ENCODE measurements around the gene POC1B. TPM values are rescaled to one million over a fixed set of nuclear protein-coding genes. Genes with fewer than 3 reads are reported as not detected.

POC1B gene
- total RNA-seq, 1 experiment from 2014 or later = 25.0 TPM

DNA sequence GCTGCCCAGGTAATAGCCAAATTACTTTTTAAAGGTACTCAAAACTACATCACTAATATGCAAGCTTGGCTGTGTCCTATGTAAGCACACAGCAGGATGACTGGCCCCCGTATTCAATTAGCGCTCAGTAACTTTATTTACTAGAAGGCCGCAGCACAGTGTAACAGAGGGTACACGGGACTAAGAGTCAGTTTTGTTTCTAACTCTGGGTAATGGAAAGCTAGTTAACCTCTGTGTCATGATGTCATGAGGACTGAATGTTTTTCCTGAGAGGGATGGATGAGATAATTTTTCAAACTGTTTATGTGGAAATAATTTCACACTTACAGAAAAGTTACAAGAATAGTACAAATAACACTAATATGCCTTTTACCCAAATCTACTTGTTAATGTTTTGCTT, 28.4 kb downstream of the POC1B start:
- H3K27ac ChIP-seq (ENCODE audit: low read length) = no peak overlapping the region
- no peak for ATAC-seq
- no peak overlapping the region for H2AFZ ChIP-seq (ENCODE audit: low read length)
- H3F3A ChIP-seq (ENCODE audit: low read length, unreplicated experiment) = no peaks in the 10 kb centered on the region
- H3K36me3 ChIP-seq (ENCODE audit: low read depth, low read length) = no peaks in the 10 kb centered on the region
- ChIA-PET POLR2A (ENCODE audit: unreplicated experiment) (interaction anchor here (0.5 kb wide), 1 partner anchor 18 kb away, joined by 3 read pairs; no protein-coding TSS in a partner anchor), CTCF (no interaction called here)
- no peaks in the 10 kb centered on the region for H3K27me3 ChIP-seq (ENCODE audit: low read length)
- no peaks in the 10 kb centered on the region for H3K9me3 ChIP-seq (ENCODE audit: low read length)
- no peak overlapping the region for H3K4me3 ChIP-seq (ENCODE audit: low read length)
- TF ChIP-seq EZH2 (IDR thresholded peaks at IDR 0.05; ENCODE audit: low read length, unreplicated experiment) (no peak), EZH2phosphoT487 (IDR thresholded peaks at IDR 0.05; ENCODE audit: borderline replicate concordance, low read length) (no peak)
- TF ChIP-seq, protein P1, sequence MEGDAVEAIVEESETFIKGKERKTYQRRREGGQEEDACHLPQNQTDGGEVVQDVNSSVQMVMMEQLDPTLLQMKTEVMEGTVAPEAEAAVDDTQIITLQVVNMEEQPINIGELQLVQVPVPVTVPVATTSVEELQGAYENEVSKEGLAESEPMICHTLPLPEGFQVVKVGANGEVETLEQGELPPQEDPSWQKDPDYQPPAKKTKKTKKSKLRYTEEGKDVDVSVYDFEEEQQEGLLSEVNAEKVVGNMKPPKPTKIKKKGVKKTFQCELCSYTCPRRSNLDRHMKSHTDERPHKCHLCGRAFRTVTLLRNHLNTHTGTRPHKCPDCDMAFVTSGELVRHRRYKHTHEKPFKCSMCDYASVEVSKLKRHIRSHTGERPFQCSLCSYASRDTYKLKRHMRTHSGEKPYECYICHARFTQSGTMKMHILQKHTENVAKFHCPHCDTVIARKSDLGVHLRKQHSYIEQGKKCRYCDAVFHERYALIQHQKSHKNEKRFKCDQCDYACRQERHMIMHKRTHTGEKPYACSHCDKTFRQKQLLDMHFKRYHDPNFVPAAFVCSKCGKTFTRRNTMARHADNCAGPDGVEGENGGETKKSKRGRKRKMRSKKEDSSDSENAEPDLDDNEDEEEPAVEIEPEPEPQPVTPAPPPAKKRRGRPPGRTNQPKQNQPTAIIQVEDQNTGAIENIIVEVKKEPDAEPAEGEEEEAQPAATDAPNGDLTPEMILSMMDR (conservative IDR thresholded peaks at IDR 0.05; ENCODE audit: low read depth, low read length) = no peak
- intact Hi-C loops (cut with micrococcal nuclease) = no loop called here
- H4K20me1 ChIP-seq (ENCODE audit: low read length) = no peaks in the 10 kb centered on the region
- no peak overlapping the region for H3K9ac ChIP-seq (ENCODE audit: low read length)
- no peaks in the 10 kb centered on the region for H3K79me2 ChIP-seq (ENCODE audit: low read length)
- H3K4me2 ChIP-seq (ENCODE audit: low read length) = no peak overlapping the region
- no peak for DNase-seq
- no peaks in the 10 kb centered on the region for H3K9me2 ChIP-seq (replicated peaks; ENCODE audit: low read length)
- no peaks in the 10 kb centered on the region for H3K4me1 ChIP-seq (ENCODE audit: insufficient read depth, low read length)
- BruUV-seq (replicated peaks) = no TSS peak

- ATAC-seq (no peak), DNase-seq (no peak)
- Histone ChIP-seq H3K4me2 (ENCODE audit: low read length) (no peak overlapping the region), H3F3A (ENCODE audit: low read length, unreplicated experiment) (no peaks in the 10 kb centered on the region), H3K9me2 (replicated peaks; ENCODE audit: low read length) (no peaks in the 10 kb centered on the region), H3K36me3 (ENCODE audit: low read depth, low read length) (no peaks in the 10 kb centered on the region), H3K4me1 (ENCODE audit: insufficient read depth, low read length) (no peaks in the 10 kb centered on the region), H4K20me1 (ENCODE audit: low read length) (no peaks in the 10 kb centered on the region), H2AFZ (ENCODE audit: low read length) (no peak overlapping the region), H3K27me3 (ENCODE audit: low read length) (no peaks in the 10 kb centered on the region), H3K79me2 (ENCODE audit: low read length) (no peaks in the 10 kb centered on the region), H3K9me3 (ENCODE audit: low read length) (no peaks in the 10 kb centered on the region), H3K9ac (ENCODE audit: low read length) (no peak overlapping the region), H3K27ac (ENCODE audit: low read length) (no peak overlapping the region), H3K4me3 (ENCODE audit: low read length) (no peak overlapping the region)
- no peak for TF ChIP-seq EZH2 (IDR thresholded peaks at IDR 0.05; ENCODE audit: low read length, unreplicated experiment)
- TF ChIP-seq, protein P1 (conservative IDR thresholded peaks at IDR 0.05; ENCODE audit: low read depth, low read length) = no peak
- TF ChIP-seq EZH2phosphoT487 (IDR thresholded peaks at IDR 0.05; ENCODE audit: borderline replicate concordance, low read length) = no peak
- no TSS peak for BruUV-seq (replicated peaks)
- CTCF ChIA-PET = no interaction called here
- intact Hi-C loops (cut with micrococcal nuclease) = no loop called here
- POLR2A ChIA-PET (ENCODE audit: unreplicated experiment) = no interaction called here
Measured at GRCh38 chr12:89497005-89497404, 28.8 kb downstream of the POC1B start.

DNA sequence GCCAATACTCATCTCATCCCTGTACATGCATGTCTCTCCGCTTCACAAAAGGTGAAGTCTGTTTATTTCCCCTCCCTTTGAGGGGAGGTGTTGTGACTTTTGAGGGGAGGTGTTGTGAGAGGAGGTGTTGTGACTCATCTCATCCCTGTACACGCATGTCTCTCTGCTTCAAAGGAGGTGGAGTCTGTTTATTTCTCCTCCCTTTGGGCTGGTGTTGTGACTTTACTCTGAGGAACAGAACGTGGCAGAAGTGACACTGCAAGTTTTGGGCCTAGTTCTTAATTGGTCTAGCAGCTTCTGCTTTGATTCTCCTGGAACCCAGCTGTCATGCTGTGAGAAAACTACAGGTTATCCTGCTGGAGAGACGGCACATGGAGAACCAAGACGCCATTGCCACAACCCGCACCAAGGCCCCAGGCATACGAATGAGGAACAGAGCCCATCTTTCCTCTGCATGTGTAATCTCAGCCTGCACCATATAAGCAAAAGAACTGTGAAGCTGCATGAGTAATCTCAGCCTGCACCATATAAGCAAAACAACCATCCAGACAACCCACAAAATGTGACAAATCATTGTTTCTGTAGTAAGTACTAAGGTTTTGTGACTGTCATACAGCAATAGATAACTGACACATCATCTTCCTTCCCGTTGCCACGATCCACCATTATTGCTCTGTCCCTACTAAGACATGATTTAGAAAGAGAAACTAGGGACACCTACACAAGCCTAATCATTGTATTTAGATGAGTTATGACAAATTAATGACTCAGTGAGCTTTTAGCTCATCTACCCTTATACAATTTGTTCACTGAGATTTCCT, 31.2 kb downstream of the POC1B start:
- TF ChIP-seq, protein P1 (conservative IDR thresholded peaks at IDR 0.05; ENCODE audit: low read depth, low read length) = no peak
- TF ChIP-seq EZH2 (IDR thresholded peaks at IDR 0.05; ENCODE audit: low read length, unreplicated experiment) = no peak
- no peak for TF ChIP-seq EZH2phosphoT487 (IDR thresholded peaks at IDR 0.05; ENCODE audit: borderline replicate concordance, low read length)
- H2AFZ ChIP-seq (ENCODE audit: low read length) = no peak overlapping the region
- intact Hi-C loops (cut with micrococcal nuclease) = no loop called here
- no peaks in the 10 kb centered on the region for H4K20me1 ChIP-seq (ENCODE audit: low read length)
- no peaks in the 10 kb centered on the region for H3K79me2 ChIP-seq (ENCODE audit: low read length)
- DNase-seq (no peak), ATAC-seq (peak; percentile 11; the same call in 1 of the 2 replicates)
- no peaks in the 10 kb centered on the region for H3K4me1 ChIP-seq (ENCODE audit: insufficient read depth, low read length)
- H3F3A ChIP-seq (ENCODE audit: low read length, unreplicated experiment) = no peaks in the 10 kb centered on the region
- no TSS peak for BruUV-seq (replicated peaks)
- no peaks in the 10 kb centered on the region for H3K9me2 ChIP-seq (replicated peaks; ENCODE audit: low read length)
- no peak overlapping the region for H3K27ac ChIP-seq (ENCODE audit: low read length)
- no peaks in the 10 kb centered on the region for H3K36me3 ChIP-seq (ENCODE audit: low read depth, low read length)
- no peak overlapping the region for H3K4me2 ChIP-seq (ENCODE audit: low read length)
- H3K9ac ChIP-seq (ENCODE audit: low read length) = no peak overlapping the region
- CTCF ChIA-PET = no interaction called here
- H3K4me3 ChIP-seq (ENCODE audit: low read length) = no peak overlapping the region
- no peaks in the 10 kb centered on the region for H3K9me3 ChIP-seq (ENCODE audit: low read length)
- POLR2A ChIA-PET (ENCODE audit: unreplicated experiment) = no interaction called here
- H3K27me3 ChIP-seq (ENCODE audit: low read length) = no peaks in the 10 kb centered on the region

Measured in PC-3 (cell line).